ENCODE measurements around the gene PTGES3.

- TF ChIP-seq CTCF (IDR thresholded peaks at IDR 0.05) (no peak), POLR2A (IDR thresholded peaks at IDR 0.05) (peak; percentile 96 to 98), EP300 (IDR thresholded peaks at IDR 0.05) (peak in 2 of 4 donors; percentile 5 to 40), POLR2AphosphoS5 (IDR thresholded peaks at IDR 0.05) (peak; percentile 99 to 100 (median 99))
Measured at GRCh38 chr12:56724972-56725722, 37.1 kb upstream of the PTGES3 start, which contains the start of gene NACA.

Data from sigmoid colon (tissue), 4 donors.